Osteoblast (primary cell): ENCODE results near the gene BMS1. TPM values are rescaled to one million over a fixed set of nuclear protein-coding genes. Genes with fewer than 3 reads are reported as not detected.

Experiments
- DNase-seq: peaks from one replicate; pipeline ENCODE4 v3.0.0; 2011; ENCODE audit warnings: low spot score, mixed read lengths; ENCODE audit not compliant: insufficient read length; ENCODE audit errors: missing footprints
- H2AFZ ChIP-seq: 2 replicates; pipeline ENCODE4 v1.6.0; 2011; ENCODE audit warnings: mild to moderate bottlenecking, low read length
- H3K27ac ChIP-seq: 2 replicates; pipeline ENCODE4 v1.5.1; 2011; ENCODE audit warnings: mild to moderate bottlenecking, low read depth, low read length, moderate library complexity
- H3K27me3 ChIP-seq: 2 replicates; pipeline ENCODE4 v1.6.0; 2012; ENCODE audit warnings: mild to moderate bottlenecking, control low read depth, inconsistent platforms, low read length, moderate library complexity; ENCODE audit not compliant: insufficient read depth
- H3K36me3 ChIP-seq: 2 replicates; pipeline ENCODE4 v1.5.1; 2011; ENCODE audit warnings: mild to moderate bottlenecking, low read length, control low read depth, moderate library complexity; ENCODE audit not compliant: insufficient read depth
- H3K4me1 ChIP-seq: 2 replicates; pipeline ENCODE4 v1.5.1; 2011; ENCODE audit warnings: mild to moderate bottlenecking, low read length, control low read depth, moderate library complexity; ENCODE audit not compliant: insufficient read depth
- H3K4me2 ChIP-seq: 2 replicates; pipeline ENCODE4 v1.6.0; 2011; ENCODE audit warnings: mild to moderate bottlenecking, low read length; ENCODE audit not compliant: insufficient read depth
- H3K4me3 ChIP-seq: fragments of 200-600 bp; sonication (generic); 3 replicates; pipeline ENCODE4 v1.5.1; 2012; ENCODE audit warnings: mild to moderate bottlenecking, low read length, inconsistent platforms; ENCODE audit not compliant: insufficient read depth
- H3K79me2 ChIP-seq: 2 replicates; pipeline ENCODE4 v1.6.0; 2012; ENCODE audit warnings: mild to moderate bottlenecking, low read length, control low read depth, inconsistent platforms; ENCODE audit not compliant: insufficient read depth
- H3K9me3 ChIP-seq: 2 replicates; pipeline ENCODE4 v1.5.1; 2011; ENCODE audit warnings: low read depth, low read length, control low read depth
- H4K20me1 ChIP-seq: 2 replicates; pipeline ENCODE4 v1.6.0; 2012; ENCODE audit warnings: mild to moderate bottlenecking, low read length, control low read depth; ENCODE audit not compliant: insufficient read depth
- CTCF ChIP-seq: IDR thresholded peaks from 2 replicates; pipeline ENCODE4 v1.5.1; 2011; ENCODE audit warnings: mild to moderate bottlenecking, low read depth, low read length, moderate library complexity; ENCODE audit errors: extremely low read depth
- total RNA-seq: library from RNA; depleted of rRNA; stranded (reverse); fragments of >200 nt; gene quantifications from 2 replicates; pipeline ENCODE4 v1.2.3, GENCODE V29; 2012

The BMS1 gene
- total RNA-seq, 1 donor: 14.5 TPM

GRCh38 chr10:42743697-42744096 is 38.9 kb upstream of the BMS1 start:
- no peak overlapping the region for H3K4me2 ChIP-seq
- H3K4me1 ChIP-seq: no peaks in the 10 kb centered on the region
- H4K20me1 ChIP-seq: no peaks in the 10 kb centered on the region
- TF ChIP-seq CTCF: no peak
- H2AFZ ChIP-seq: no peak overlapping the region
- H3K4me3 ChIP-seq: no peak overlapping the region
- H3K27ac ChIP-seq: no peak overlapping the region
- DNase-seq: no peak
- H3K36me3 ChIP-seq: no peaks in the 10 kb centered on the region
- H3K79me2 ChIP-seq: no peaks in the 10 kb centered on the region
- H3K9me3 ChIP-seq: no peaks in the 10 kb centered on the region
- no peaks in the 10 kb centered on the region for H3K27me3 ChIP-seq

GRCh38 chr10:42744134-42744701 is 38.4 kb upstream of the BMS1 start:
- Histone ChIP-seq H3K79me2 (no peaks in the 10 kb centered on the region), H3K4me1 (no peaks in the 10 kb centered on the region), H2AFZ (no peak overlapping the region), H3K27ac (no peak overlapping the region), H3K4me3 (no peak overlapping the region), H3K36me3 (no peaks in the 10 kb centered on the region), H3K4me2 (no peak overlapping the region), H3K9me3 (no peaks in the 10 kb centered on the region), H4K20me1 (no peaks in the 10 kb centered on the region), H3K27me3 (no peaks in the 10 kb centered on the region)
- DNase-seq: no peak
- no peak for TF ChIP-seq CTCF

- Histone ChIP-seq H3K4me1 (peaks cover 6% of the 10 kb centered on the region), H3K36me3 (no peaks in the 10 kb centered on the region), H4K20me1 (no peaks in the 10 kb centered on the region), H3K27ac (no peak overlapping the region), H3K9me3 (no peaks in the 10 kb centered on the region), H3K4me3 (peak overlapping the region; percentile 53), H2AFZ (peak overlapping the region; percentile 68), H3K27me3 (peaks cover 37% of the 10 kb centered on the region), H3K4me2 (peak overlapping the region; percentile 72), H3K79me2 (no peaks in the 10 kb centered on the region)
- peak; percentile 67 for TF ChIP-seq CTCF
- DNase-seq: peak; percentile 97
These were observed 29.5 kb upstream of the BMS1 start for GRCh38 chr10:42753126-42753506.

GRCh38 chr10:42753507-42754154 is 29.0 kb upstream of the BMS1 start:
- DNase-seq: peak; percentile 62
- Histone ChIP-seq H3K27ac (no peak overlapping the region), H3K4me3 (peak overlapping the region; percentile 53), H3K79me2 (no peaks in the 10 kb centered on the region), H3K36me3 (no peaks in the 10 kb centered on the region), H2AFZ (peak overlapping the region; percentile 15), H4K20me1 (no peaks in the 10 kb centered on the region), H3K4me2 (peak overlapping the region; percentile 72), H3K27me3 (peaks cover 37% of the 10 kb centered on the region), H3K4me1 (peaks cover 6% of the 10 kb centered on the region), H3K9me3 (no peaks in the 10 kb centered on the region)
- TF ChIP-seq CTCF: peak; percentile 0
